Measurements from ENCODE around the gene NAPG. TPM values are rescaled to one million over a fixed set of nuclear protein-coding genes. Genes with fewer than 3 reads are reported as not detected.
"Not testable (repeated sequence)": the region's sequence is repeated elsewhere in the genome, so short reads cannot be mapped to it uniquely, and the experiment has no call there.

The NAPG gene
- total RNA-seq, 1 donor from 2014 or later, result 28.3 TPM

GRCh38 chr18:10500038-10500437 lies 25.8 kb upstream of the NAPG start:
- Mint-ChIP-seq H3K9me3 (ENCODE audit: unreplicated experiment) (peaks cover 11% of the 10 kb centered on the region), H3K36me3 (ENCODE audit: unreplicated experiment) (no peaks in the 10 kb centered on the region), H3K27me3 (ENCODE audit: unreplicated experiment) (peaks cover 64% of the 10 kb centered on the region), H3K27ac (ENCODE audit: unreplicated experiment) (no peak overlapping the region), H3K4me1 (ENCODE audit: unreplicated experiment) (no peaks in the 10 kb centered on the region), H3K4me3 (ENCODE audit: unreplicated experiment) (no peak overlapping the region)
- DNase-seq (ENCODE audit: extremely low spot score, unreplicated experiment), result no peak
- no peak for TF ChIP-seq CTCF (IDR thresholded peaks at IDR 0.05)

- H3K27ac Mint-ChIP-seq (ENCODE audit: unreplicated experiment), result no peak overlapping the region
- no peaks in the 10 kb centered on the region for H3K36me3 Mint-ChIP-seq (ENCODE audit: unreplicated experiment)
- no peak for TF ChIP-seq CTCF (IDR thresholded peaks at IDR 0.05)
- no peak for DNase-seq (ENCODE audit: extremely low spot score, unreplicated experiment)
- H3K27me3 Mint-ChIP-seq (ENCODE audit: unreplicated experiment), result peaks cover 34% of the 10 kb centered on the region
- H3K9me3 Mint-ChIP-seq (ENCODE audit: unreplicated experiment), result peaks cover 25% of the 10 kb centered on the region
- no peaks in the 10 kb centered on the region for H3K4me1 Mint-ChIP-seq (ENCODE audit: unreplicated experiment)
- H3K4me3 Mint-ChIP-seq (ENCODE audit: unreplicated experiment), result no peak overlapping the region
Measured at GRCh38 chr18:10504723-10505122, 21.1 kb upstream of the NAPG start.

- not testable (repeated sequence) for H3K36me3 Mint-ChIP-seq (ENCODE audit: unreplicated experiment); H3K4me1 Mint-ChIP-seq (ENCODE audit: unreplicated experiment)
- H3K9me3 Mint-ChIP-seq (ENCODE audit: unreplicated experiment), result peaks cover 25% of the 10 kb centered on the region
Measured at GRCh38 chr18:10505892-10506291, 19.9 kb upstream of the NAPG start.

DNA sequence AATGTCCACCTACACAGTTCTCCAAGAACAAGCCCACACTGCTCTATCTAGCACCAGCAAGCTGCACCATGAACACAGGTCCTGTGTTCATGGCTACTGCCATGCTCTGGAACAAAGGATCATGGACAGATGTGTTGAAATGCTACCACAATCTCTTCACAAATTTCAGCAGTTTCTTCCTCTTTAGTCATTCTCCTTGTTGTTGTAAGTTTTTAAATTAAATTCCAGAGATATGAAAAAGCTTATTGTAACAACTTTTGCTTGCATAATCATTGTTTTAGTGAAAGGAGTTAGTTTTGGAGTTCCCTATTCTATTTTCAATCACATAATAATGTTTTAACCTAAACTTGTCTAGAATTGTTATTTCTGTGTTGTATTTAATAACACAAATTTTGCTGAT lies 17.2 kb upstream of the NAPG start:
- H3K4me3 Mint-ChIP-seq (ENCODE audit: unreplicated experiment), result no peak overlapping the region
- DNase-seq (ENCODE audit: extremely low spot score, unreplicated experiment), result no peak
- H3K4me1 Mint-ChIP-seq (ENCODE audit: unreplicated experiment), result no peaks in the 10 kb centered on the region
- peaks cover 26% of the 10 kb centered on the region for H3K27me3 Mint-ChIP-seq (ENCODE audit: unreplicated experiment)
- peaks cover 19% of the 10 kb centered on the region for H3K9me3 Mint-ChIP-seq (ENCODE audit: unreplicated experiment)
- no peak for TF ChIP-seq CTCF (IDR thresholded peaks at IDR 0.05)
- no peaks in the 10 kb centered on the region for H3K36me3 Mint-ChIP-seq (ENCODE audit: unreplicated experiment)
- H3K27ac Mint-ChIP-seq (ENCODE audit: unreplicated experiment), result no peak overlapping the region

More at GRCh38 chr18:10505892-10506291, 19.9 kb upstream of the NAPG start:
- peaks cover 29% of the 10 kb centered on the region for H3K27me3 Mint-ChIP-seq (ENCODE audit: unreplicated experiment)
- DNase-seq (ENCODE audit: extremely low spot score, unreplicated experiment); H3K27ac Mint-ChIP-seq (ENCODE audit: unreplicated experiment); H3K4me3 Mint-ChIP-seq (ENCODE audit: unreplicated experiment): not testable (repeated sequence)

- Mint-ChIP-seq H3K4me3 (ENCODE audit: unreplicated experiment) (no peak overlapping the region), H3K4me1 (ENCODE audit: unreplicated experiment) (no peaks in the 10 kb centered on the region), H3K27ac (ENCODE audit: unreplicated experiment) (no peak overlapping the region), H3K9me3 (ENCODE audit: unreplicated experiment) (peaks cover 14% of the 10 kb centered on the region), H3K27me3 (ENCODE audit: unreplicated experiment) (peaks cover 41% of the 10 kb centered on the region), H3K36me3 (ENCODE audit: unreplicated experiment) (no peaks in the 10 kb centered on the region)
- no peak for TF ChIP-seq CTCF (IDR thresholded peaks at IDR 0.05)
- no peak for DNase-seq (ENCODE audit: extremely low spot score, unreplicated experiment)
Measured at GRCh38 chr18:10511236-10511635, 14.6 kb upstream of the NAPG start.

GRCh38 chr18:10514082-10514481 lies 11.7 kb upstream of the NAPG start:
- no peak overlapping the region for H3K4me3 Mint-ChIP-seq (ENCODE audit: unreplicated experiment)
- no peaks in the 10 kb centered on the region for H3K9me3 Mint-ChIP-seq (ENCODE audit: unreplicated experiment)
- TF ChIP-seq CTCF (IDR thresholded peaks at IDR 0.05), result no peak
- peaks cover 9% of the 10 kb centered on the region for H3K4me1 Mint-ChIP-seq (ENCODE audit: unreplicated experiment)
- peaks cover 50% of the 10 kb centered on the region for H3K27me3 Mint-ChIP-seq (ENCODE audit: unreplicated experiment)
- DNase-seq (ENCODE audit: extremely low spot score, unreplicated experiment), result no peak
- H3K27ac Mint-ChIP-seq (ENCODE audit: unreplicated experiment), result no peak overlapping the region
- peaks cover 3% of the 10 kb centered on the region for H3K36me3 Mint-ChIP-seq (ENCODE audit: unreplicated experiment)

Data from osteocyte (in vitro differentiated cells).